ENCODE measurements around the gene ACOT8.

Gene ACOT8

GRCh38 chr20:45822857-45823256, 34.3 kb downstream of the ACOT8 start:
- H3K27me3 ChIP-seq (replicated peaks; ENCODE audit: control insufficient read depth, insufficient read depth, low read length), result peaks cover 7% of the 10 kb centered on the region
- DNase-seq (ENCODE audit: low read depth), result peak; percentile 67
- no peak overlapping the region for H3K4me3 ChIP-seq (ENCODE audit: low read length)
- H3K36me3 ChIP-seq (ENCODE audit: control insufficient read depth, insufficient read depth, low read length, severe bottlenecking), result no peaks in the 10 kb centered on the region
- peaks cover 38% of the 10 kb centered on the region for H3K4me1 ChIP-seq (ENCODE audit: control insufficient read depth, insufficient read depth, low read length)
- no peaks in the 10 kb centered on the region for H3K9me3 ChIP-seq (ENCODE audit: control insufficient read depth, low read length)
- peak overlapping the region; percentile 46 for H3K9ac ChIP-seq (ENCODE audit: low read length)

- DNase-seq (ENCODE audit: low read depth), result no peak
- H3K4me1 ChIP-seq (ENCODE audit: control insufficient read depth, insufficient read depth, low read length), result peaks cover 38% of the 10 kb centered on the region
- no peak overlapping the region for H3K4me3 ChIP-seq (ENCODE audit: low read length)
- H3K36me3 ChIP-seq (ENCODE audit: control insufficient read depth, insufficient read depth, low read length, severe bottlenecking), result no peaks in the 10 kb centered on the region
- H3K9me3 ChIP-seq (ENCODE audit: control insufficient read depth, low read length), result no peaks in the 10 kb centered on the region
- peaks cover 7% of the 10 kb centered on the region for H3K27me3 ChIP-seq (replicated peaks; ENCODE audit: control insufficient read depth, insufficient read depth, low read length)
- H3K9ac ChIP-seq (ENCODE audit: low read length), result no peak overlapping the region
Measured at GRCh38 chr20:45821947-45822346, 35.2 kb downstream of the ACOT8 start.

- no peaks in the 10 kb centered on the region for H3K9me3 ChIP-seq (ENCODE audit: control insufficient read depth, low read length)
- H3K27me3 ChIP-seq (replicated peaks; ENCODE audit: control insufficient read depth, insufficient read depth, low read length), result peaks cover 7% of the 10 kb centered on the region
- H3K4me3 ChIP-seq (ENCODE audit: low read length), result no peak overlapping the region
- H3K36me3 ChIP-seq (ENCODE audit: control insufficient read depth, insufficient read depth, low read length, severe bottlenecking), result no peaks in the 10 kb centered on the region
- DNase-seq (ENCODE audit: low read depth), result no peak
- H3K9ac ChIP-seq (ENCODE audit: low read length), result no peak overlapping the region
- H3K4me1 ChIP-seq (ENCODE audit: control insufficient read depth, insufficient read depth, low read length), result peaks cover 22% of the 10 kb centered on the region
Measured at GRCh38 chr20:45819466-45819865, 37.7 kb downstream of the ACOT8 start.

GRCh38 chr20:45818239-45818638, 39.0 kb downstream of the ACOT8 start:
- Histone ChIP-seq H3K4me1 (ENCODE audit: control insufficient read depth, insufficient read depth, low read length) (peaks cover 19% of the 10 kb centered on the region), H3K36me3 (ENCODE audit: control insufficient read depth, insufficient read depth, low read length, severe bottlenecking) (no peaks in the 10 kb centered on the region), H3K9me3 (ENCODE audit: control insufficient read depth, low read length) (no peaks in the 10 kb centered on the region), H3K4me3 (ENCODE audit: low read length) (no peak overlapping the region), H3K9ac (ENCODE audit: low read length) (no peak overlapping the region), H3K27me3 (replicated peaks; ENCODE audit: control insufficient read depth, insufficient read depth, low read length) (peaks cover 5% of the 10 kb centered on the region)
- no peak for DNase-seq (ENCODE audit: low read depth)

- peak; percentile 74 for DNase-seq (ENCODE audit: low read depth)
Measured at GRCh38 chr20:45817376-45818194, 39.6 kb downstream of the ACOT8 start.

GRCh38 chr20:45816951-45817350, 40.2 kb downstream of the ACOT8 start:
- Histone ChIP-seq H3K9ac (ENCODE audit: low read length) (no peak overlapping the region), H3K4me1 (ENCODE audit: control insufficient read depth, insufficient read depth, low read length) (peaks cover 19% of the 10 kb centered on the region), H3K36me3 (ENCODE audit: control insufficient read depth, insufficient read depth, low read length, severe bottlenecking) (no peaks in the 10 kb centered on the region), H3K4me3 (ENCODE audit: low read length) (no peak overlapping the region), H3K9me3 (ENCODE audit: control insufficient read depth, low read length) (no peaks in the 10 kb centered on the region), H3K27me3 (replicated peaks; ENCODE audit: control insufficient read depth, insufficient read depth, low read length) (peaks cover 1% of the 10 kb centered on the region)
- no peak for DNase-seq (ENCODE audit: low read depth)

More at GRCh38 chr20:45817376-45818194, 39.6 kb downstream of the ACOT8 start:
- Histone ChIP-seq H3K36me3 (ENCODE audit: control insufficient read depth, insufficient read depth, low read length, severe bottlenecking) (no peaks in the 10 kb centered on the region), H3K27me3 (replicated peaks; ENCODE audit: control insufficient read depth, insufficient read depth, low read length) (peaks cover 3% of the 10 kb centered on the region), H3K9ac (ENCODE audit: low read length) (no peak overlapping the region), H3K4me1 (ENCODE audit: control insufficient read depth, insufficient read depth, low read length) (peaks cover 18% of the 10 kb centered on the region), H3K9me3 (ENCODE audit: control insufficient read depth, low read length) (no peaks in the 10 kb centered on the region), H3K4me3 (ENCODE audit: low read length) (no peak overlapping the region)

GRCh38 chr20:45814314-45814713, 42.9 kb downstream of the ACOT8 start:
- no peak for DNase-seq (ENCODE audit: low read depth)
- Histone ChIP-seq H3K9me3 (ENCODE audit: control insufficient read depth, low read length) (no peaks in the 10 kb centered on the region), H3K4me1 (ENCODE audit: control insufficient read depth, insufficient read depth, low read length) (peaks cover 21% of the 10 kb centered on the region), H3K9ac (ENCODE audit: low read length) (no peak overlapping the region), H3K4me3 (ENCODE audit: low read length) (no peak overlapping the region), H3K27me3 (replicated peaks; ENCODE audit: control insufficient read depth, insufficient read depth, low read length) (no peaks in the 10 kb centered on the region), H3K36me3 (ENCODE audit: control insufficient read depth, insufficient read depth, low read length, severe bottlenecking) (peaks cover 24% of the 10 kb centered on the region)

GRCh38 chr20:45813489-45813888, 43.7 kb downstream of the ACOT8 start:
- Histone ChIP-seq H3K9me3 (ENCODE audit: control insufficient read depth, low read length) (no peaks in the 10 kb centered on the region), H3K36me3 (ENCODE audit: control insufficient read depth, insufficient read depth, low read length, severe bottlenecking) (peaks cover 32% of the 10 kb centered on the region), H3K9ac (ENCODE audit: low read length) (no peak overlapping the region), H3K4me1 (ENCODE audit: control insufficient read depth, insufficient read depth, low read length) (peaks cover 21% of the 10 kb centered on the region), H3K27me3 (replicated peaks; ENCODE audit: control insufficient read depth, insufficient read depth, low read length) (no peaks in the 10 kb centered on the region), H3K4me3 (ENCODE audit: low read length) (peak overlapping the region; percentile 82)
- DNase-seq (ENCODE audit: low read depth), result no peak

GRCh38 chr20:45813006-45813340, 44.2 kb downstream of the ACOT8 start:
- H3K4me1 ChIP-seq (ENCODE audit: control insufficient read depth, insufficient read depth, low read length), result peaks cover 18% of the 10 kb centered on the region
- H3K27me3 ChIP-seq (replicated peaks; ENCODE audit: control insufficient read depth, insufficient read depth, low read length), result no peaks in the 10 kb centered on the region
- peak overlapping the region; percentile 69 for H3K9ac ChIP-seq (ENCODE audit: low read length)
- H3K9me3 ChIP-seq (ENCODE audit: control insufficient read depth, low read length), result no peaks in the 10 kb centered on the region
- peak overlapping the region; percentile 82 for H3K4me3 ChIP-seq (ENCODE audit: low read length)
- no peak for DNase-seq (ENCODE audit: low read depth)
- H3K36me3 ChIP-seq (ENCODE audit: control insufficient read depth, insufficient read depth, low read length, severe bottlenecking), result peaks cover 36% of the 10 kb centered on the region

GRCh38 chr20:45812157-45813005, 44.8 kb downstream of the ACOT8 start, which contains the start of gene UBE2C:
TSS of gene UBE2C (plus strand) at chr20:45812644. CDS start at chr20:45812696, 52 bp downstream.
- Histone ChIP-seq H3K9ac (ENCODE audit: low read length) (peak within 1 kb of the TSS; percentile 69), H3K4me3 (ENCODE audit: low read length) (peak within 1 kb of the TSS; percentile 82), H3K9me3 (ENCODE audit: control insufficient read depth, low read length) (no peaks in the 10 kb centered on the region), H3K36me3 (ENCODE audit: control insufficient read depth, insufficient read depth, low read length, severe bottlenecking) (peaks cover 42% of the 10 kb centered on the region), H3K27me3 (replicated peaks; ENCODE audit: control insufficient read depth, insufficient read depth, low read length) (no peaks in the 10 kb centered on the region), H3K4me1 (ENCODE audit: control insufficient read depth, insufficient read depth, low read length) (peaks cover 13% of the 10 kb centered on the region)
- DNase-seq (ENCODE audit: low read depth), result peak; percentile 100

- no peak for DNase-seq (ENCODE audit: low read depth)
- H3K36me3 ChIP-seq (ENCODE audit: control insufficient read depth, insufficient read depth, low read length, severe bottlenecking), result peaks cover 59% of the 10 kb centered on the region
Measured at GRCh38 chr20:45810191-45810970, 46.8 kb downstream of the ACOT8 start.

More at GRCh38 chr20:45810191-45810970, 46.8 kb downstream of the ACOT8 start:
- Histone ChIP-seq H3K4me1 (ENCODE audit: control insufficient read depth, insufficient read depth, low read length) (peaks cover 9% of the 10 kb centered on the region), H3K9ac (ENCODE audit: low read length) (no peak overlapping the region), H3K9me3 (ENCODE audit: control insufficient read depth, low read length) (no peaks in the 10 kb centered on the region), H3K4me3 (ENCODE audit: low read length) (no peak overlapping the region), H3K27me3 (replicated peaks; ENCODE audit: control insufficient read depth, insufficient read depth, low read length) (no peaks in the 10 kb centered on the region)

All from adipocyte (in vitro differentiated cells).